ENCODE data around the gene IL17RA. TPM values are rescaled to one million over a fixed set of nuclear protein-coding genes. Genes with fewer than 3 reads are reported as not detected.

The IL17RA gene
- total and polyA plus RNA-seq, 2 experiments from 2014 or later = 3.2 to 9.6 TPM

- Histone ChIP-seq H3K27me3 (ENCODE audit: insufficient read depth) (no peaks in the 10 kb centered on the region), H3F3A (replicated peaks; ENCODE audit: low read depth) (peaks cover 6% of the 10 kb centered on the region; the same call in 1 of the 2 replicates), H3K4me2 (no peak overlapping the region), H2AFZ (no peak overlapping the region), H3K36me3 (ENCODE audit: insufficient read depth) (no peaks in the 10 kb centered on the region), H3K4me1 (ENCODE audit: insufficient read depth) (peaks cover 14% of the 10 kb centered on the region), H3K4me3 (no peak overlapping the region), H3K27ac (ENCODE audit: low read depth) (no peak overlapping the region), H3K9me2 (ENCODE audit: insufficient read depth) (no peaks in the 10 kb centered on the region), H3K79me2 (replicated peaks; ENCODE audit: insufficient read depth) (peaks cover 12% of the 10 kb centered on the region), H4K20me1 (replicated peaks; ENCODE audit: insufficient read depth) (peaks cover 5% of the 10 kb centered on the region; the same call in 1 of the 2 replicates)
- no peak for DNase-seq (ENCODE audit: low spot score)
- Mint-ChIP-seq H3K9me3 (no peaks in the 10 kb centered on the region), H3K27ac (no peak overlapping the region), H3K36me3 (ENCODE audit: low read depth) (no peaks in the 10 kb centered on the region), H3K4me1 (peaks cover 9% of the 10 kb centered on the region; the same call in 2 of the 3 replicates), H3K27me3 (ENCODE audit: insufficient read depth, low read depth, poor library complexity) (peaks cover 6% of the 10 kb centered on the region), H3K4me3 (no peak overlapping the region)
- ATAC-seq = no peak
- TF ChIP-seq CREB1 (CRISPR knock-in tag; IDR thresholded peaks at IDR 0.05; ENCODE audit: low read depth) (no peak), CTCF (conservative IDR thresholded peaks at IDR 0.05; ENCODE audit: low read depth in 2 of 2) (no peak), STAT1 (IDR thresholded peaks at IDR 0.05; ENCODE audit: unreplicated experiment) (no peak), EZH2phosphoT487 (IDR thresholded peaks at IDR 0.05; ENCODE audit: unreplicated experiment) (no peak), JUNB (IDR thresholded peaks at IDR 0.05; ENCODE audit: unreplicated experiment) (no peak), ZNF462 (CRISPR knock-in tag; IDR thresholded peaks at IDR 0.05) (no peak), ZNF114 (CRISPR knock-in tag; IDR thresholded peaks at IDR 0.05) (no peak), NANOG (IDR thresholded peaks at IDR 0.05; ENCODE audit: borderline replicate concordance) (no peak)
Measured at GRCh38 chr22:17093081-17093480, 8.3 kb downstream of the IL17RA start.
